Liver (tissue), 9 donors: Measurements from ENCODE around the gene EMX1. TPM values are rescaled to one million over a fixed set of nuclear protein-coding genes. Genes with fewer than 3 reads are reported as not detected.

Source experiments
- DNase-seq: peaks from one replicate; pipeline ENCODE4 v3.0.0-alpha.2; 2017; ENCODE audit warnings: low spot score
- H3K27ac ChIP-seq, 2 donors: one replicate each; pipeline ENCODE4 v1.7.0; 2013; ENCODE audit warnings: inconsistent platforms in 2 of 2, low read length in 2 of 2, control low read depth in 1 of 2, low read depth in 1 of 2, mild to moderate bottlenecking in 1 of 2
- H3K27me3 ChIP-seq, 4 donors: one replicate each; pipeline versions ENCODE4 v1.6.1 to v1.7.0; 2013; ENCODE audit warnings: low read length in 3 of 4, inconsistent platforms in 1 of 4, mild to moderate bottlenecking in 1 of 4, moderate library complexity in 1 of 4; ENCODE audit not compliant: control insufficient read depth in 4 of 4, insufficient read depth in 4 of 4
- H3K36me3 ChIP-seq, 4 donors: one replicate each; pipeline versions ENCODE4 v1.6.1 to v1.7.0; 2013; ENCODE audit warnings: low read length in 3 of 4, mild to moderate bottlenecking in 3 of 4, low read depth in 1 of 4, moderate library complexity in 1 of 4; ENCODE audit not compliant: control insufficient read depth in 4 of 4, insufficient read depth in 3 of 4
- H3K4me1 ChIP-seq, 4 donors: one replicate each; pipeline versions ENCODE4 v1.6.1 to v1.7.0; 2013; ENCODE audit warnings: low read length in 3 of 4, mild to moderate bottlenecking in 3 of 4, moderate library complexity in 1 of 4; ENCODE audit not compliant: control insufficient read depth in 4 of 4, insufficient read depth in 4 of 4
- H3K4me3 ChIP-seq, 3 donors: one replicate each; pipeline versions ENCODE4 v1.6.1 to v1.7.0; 2013; ENCODE audit warnings: low read length in 3 of 3, control low read depth in 1 of 3, low read depth in 1 of 3, mild to moderate bottlenecking in 1 of 3
- H3K9ac ChIP-seq, 2 donors: one replicate each; pipeline ENCODE4 v1.7.0; 2013; ENCODE audit warnings: low read length in 2 of 2, mild to moderate bottlenecking in 2 of 2, moderate library complexity in 2 of 2, control low read depth in 1 of 2, low read depth in 1 of 2
- H3K9me3 ChIP-seq, 4 donors: one replicate each; pipeline versions ENCODE4 v1.6.1 to v1.7.0; 2013; ENCODE audit warnings: low read length in 3 of 4; ENCODE audit not compliant: control insufficient read depth in 4 of 4
- EGR1 ChIP-seq, 2 donors: IDR thresholded peaks; 2 replicates each; pipeline ENCODE4 v1.6.1; 2016 to 2018; ENCODE audit warnings: antibody characterized with exemption in 2 of 2, low read depth in 2 of 2
- FOXA1 ChIP-seq: IDR thresholded peaks from 2 replicates; pipeline ENCODE4 v1.6.1; 2016; ENCODE audit warnings: antibody characterized with exemption
- HNF4A ChIP-seq, 2 donors: conservative IDR thresholded peaks; 2 replicates each; pipeline ENCODE4 v1.6.1; 2016; ENCODE audit warnings: antibody characterized with exemption in 2 of 2, mild to moderate bottlenecking in 2 of 2
- HNF4G ChIP-seq: IDR thresholded peaks from 2 replicates; pipeline ENCODE4 v1.6.1; 2016; ENCODE audit warnings: antibody characterized with exemption
- JUND ChIP-seq, 2 donors: IDR thresholded peaks; 2 replicates each; pipeline ENCODE4 v1.6.1; 2016; ENCODE audit warnings: antibody characterized with exemption in 2 of 2
- RAD21 ChIP-seq, 2 donors: IDR thresholded peaks; 2 replicates each; pipeline ENCODE4 v1.6.1; 2016; ENCODE audit warnings: antibody characterized with exemption in 2 of 2, mild to moderate bottlenecking in 2 of 2
- RXRA ChIP-seq, 2 donors: IDR thresholded peaks; 2 replicates each; pipeline ENCODE4 v1.6.1; 2017 to 2018; ENCODE audit warnings: antibody characterized with exemption in 2 of 2, mild to moderate bottlenecking in 1 of 2
- SP1 ChIP-seq: IDR thresholded peaks from 2 replicates; pipeline ENCODE4 v1.6.1; 2018; ENCODE audit warnings: antibody characterized with exemption, mild to moderate bottlenecking
- TAF1 ChIP-seq: conservative IDR thresholded peaks from 2 replicates; pipeline ENCODE4 v1.6.1; 2016; ENCODE audit warnings: antibody characterized with exemption, mild to moderate bottlenecking
- YY1 ChIP-seq: IDR thresholded peaks from 2 replicates; pipeline ENCODE4 v1.6.1; 2016; ENCODE audit warnings: antibody characterized with exemption, mild to moderate bottlenecking
- WGBS: extraction: QIAGEN DNeasy Blood & Tissue Kit; methylation state at CpG from one replicate; pipeline ENCODE4 v1.1.7; 2013; 5-methylcytosine and 5-hydroxymethylcytosine counted together
- polyA plus RNA-seq, 2 donors: library from polyadenylated mRNA; stranded (reverse) in 1 of 2; unstranded in 1 of 2; fragments of 200-250 nt in 1 of 2; fragments of >200 nt in 1 of 2; fragmentation: Nextera tagmentation in 1 of 2; extraction: Ambion mirVana in 1 of 2; gene quantifications; one replicate each; pipeline versions ENCODE4 v1.2.1 to v1.2.3, GENCODE V29; 2013 to 2015
- total RNA-seq, 2 donors: library from RNA; depleted of rRNA; stranded (reverse); fragments of >200 nt; gene quantifications; one replicate each; pipeline ENCODE4 v1.2.3, GENCODE V29; 2014
- TF ChIP-seq, protein P1 (sequence below): fragments of 150-350 bp; IDR thresholded peaks from 2 replicates; pipeline ENCODE4 v1.5.1; 2017; ENCODE audit warnings: improper control_type of control experiment, low read depth, low read length; ENCODE audit not compliant: missing input control
- TF ChIP-seq, protein P2 (sequence below): IDR thresholded peaks from 2 replicates; pipeline ENCODE4 v1.6.1; 2016; ENCODE audit warnings: antibody characterized with exemption
- TF ChIP-seq, protein P3 (sequence below): IDR thresholded peaks from 2 replicates; pipeline ENCODE4 v1.6.1; 2016; ENCODE audit warnings: antibody characterized with exemption
- TF ChIP-seq, protein P4 (sequence below): IDR thresholded peaks from 2 replicates; pipeline ENCODE4 v1.6.1; 2016; ENCODE audit warnings: antibody characterized with exemption
- donor health status: healthy.
- donor health status: healthy.
- donor health status: healthy.
- donor health status: healthy.
- donor health status: healthy.

The EMX1 gene
- total and polyA plus RNA-seq, 4 donors = 0.06 to 0.18 (median 0.08) TPM; not detected in 1

DNA sequence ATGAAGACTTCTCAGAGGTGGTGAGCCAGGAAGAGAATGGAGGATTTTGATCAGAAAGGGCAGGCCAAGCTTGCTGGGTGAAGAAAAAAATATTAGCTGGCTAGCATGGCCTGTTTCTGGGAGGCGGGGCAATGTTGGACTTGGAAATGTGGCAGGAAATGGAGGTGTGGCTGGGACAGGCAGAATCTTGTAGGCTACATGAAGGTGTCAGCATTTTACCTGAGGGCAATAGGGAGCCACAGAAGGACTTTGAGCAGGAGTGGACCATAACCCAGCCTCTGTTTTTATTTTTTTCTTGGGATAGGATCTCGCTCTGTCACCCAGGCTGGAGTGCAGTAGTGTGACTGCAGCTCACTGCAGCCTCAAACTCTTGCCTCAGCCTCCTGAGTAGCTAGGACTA, 31.7 kb downstream of the EMX1 start (continued):
- TF ChIP-seq TAF1 = no peak

DNA sequence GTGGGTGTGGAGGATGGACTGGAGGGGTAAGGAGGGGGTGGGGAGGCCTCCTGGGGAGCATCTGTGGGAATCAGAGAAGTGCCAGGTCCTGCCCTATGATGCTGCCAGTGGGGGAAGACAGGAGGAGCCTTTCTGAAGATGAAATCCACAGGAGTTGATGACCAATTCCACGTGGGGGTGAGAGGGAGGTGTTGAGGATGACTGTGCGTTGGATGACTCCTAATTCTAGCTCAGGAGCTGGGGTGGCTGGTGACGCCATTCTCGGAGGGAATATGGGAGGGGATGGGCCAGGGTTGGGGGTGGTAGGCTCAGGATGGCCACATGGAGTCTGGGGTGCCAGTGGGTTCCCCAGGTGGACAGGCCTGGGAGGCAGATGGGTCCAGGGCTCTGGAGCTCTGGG, 32.3 kb downstream of the EMX1 start:
- Histone ChIP-seq H3K9me3 (no peaks in the 10 kb centered on the region), H3K27ac (no peak overlapping the region), H3K36me3 (peaks cover 0 to 16% (median 10%) of the 10 kb centered on the region in 4 donors), H3K4me1 (no peaks in the 10 kb centered on the region), H3K9ac (no peak overlapping the region), H3K4me3 (no peak overlapping the region), H3K27me3 (no peaks in the 10 kb centered on the region)
- DNase-seq = no peak
- WGBS = 94% methylated on average over 4 of the region's 4 CpGs
- no peak for TF ChIP-seq HNF4A (conservative IDR thresholded peaks at IDR 0.05)
- TF ChIP-seq JUND (IDR thresholded peaks at IDR 0.05) = no peak
- no peak for TF ChIP-seq HNF4G
- TF ChIP-seq FOXA1 = no peak
- TF ChIP-seq SP1 = no peak

DNA sequence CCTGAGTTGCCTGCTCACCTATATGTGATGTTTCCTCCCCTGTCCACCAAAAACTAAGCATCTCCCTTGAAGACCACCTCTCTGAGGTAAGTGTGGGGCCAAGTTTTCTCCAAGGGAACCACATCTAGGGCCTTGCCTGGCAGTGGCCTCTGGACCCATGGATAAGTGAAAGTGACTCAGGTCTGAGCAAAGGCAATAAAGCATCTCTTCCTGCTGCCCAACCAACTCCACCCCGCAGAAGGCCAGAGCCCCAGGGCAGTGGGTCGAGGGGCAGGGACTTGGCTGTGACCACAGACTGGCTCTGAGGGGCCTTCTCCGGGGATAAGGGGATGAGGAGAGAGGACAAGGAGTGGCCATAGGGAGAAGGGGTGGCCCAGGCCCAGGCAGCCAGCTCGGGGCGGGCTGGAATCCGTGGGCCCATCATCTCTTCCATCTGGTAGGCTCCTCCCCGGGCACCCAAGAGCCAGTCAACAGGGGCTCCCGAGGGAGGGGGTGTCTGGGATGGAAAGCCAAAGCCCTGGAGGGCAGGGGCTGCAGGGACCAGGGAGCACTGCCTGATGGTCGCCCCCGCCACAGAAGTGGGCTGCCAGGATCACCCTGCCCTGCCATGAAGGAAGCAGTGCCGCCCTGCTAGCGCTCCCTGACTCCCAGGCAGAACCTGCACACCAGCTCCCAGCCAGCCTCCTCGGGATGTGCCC, 33.4 kb downstream of the EMX1 start:
- DNase-seq = no peak
- no peak overlapping the region for H3K9ac ChIP-seq
- H3K27ac ChIP-seq = no peak overlapping the region
- no peaks in the 10 kb centered on the region for H3K27me3 ChIP-seq
- no peaks in the 10 kb centered on the region for H3K4me1 ChIP-seq
- H3K9me3 ChIP-seq = no peaks in the 10 kb centered on the region
- no peak overlapping the region for H3K4me3 ChIP-seq
- 94% methylated on average over 13 of the region's 13 CpGs for WGBS
- peaks cover 2 to 13% (median 9%) of the 10 kb centered on the region in 4 donors for H3K36me3 ChIP-seq
- TF ChIP-seq HNF4A (conservative IDR thresholded peaks at IDR 0.05) = no peak
- no peak for TF ChIP-seq RAD21 (IDR thresholded peaks at IDR 0.05)
- no peak for TF ChIP-seq SP1
- TF ChIP-seq, protein P1, sequence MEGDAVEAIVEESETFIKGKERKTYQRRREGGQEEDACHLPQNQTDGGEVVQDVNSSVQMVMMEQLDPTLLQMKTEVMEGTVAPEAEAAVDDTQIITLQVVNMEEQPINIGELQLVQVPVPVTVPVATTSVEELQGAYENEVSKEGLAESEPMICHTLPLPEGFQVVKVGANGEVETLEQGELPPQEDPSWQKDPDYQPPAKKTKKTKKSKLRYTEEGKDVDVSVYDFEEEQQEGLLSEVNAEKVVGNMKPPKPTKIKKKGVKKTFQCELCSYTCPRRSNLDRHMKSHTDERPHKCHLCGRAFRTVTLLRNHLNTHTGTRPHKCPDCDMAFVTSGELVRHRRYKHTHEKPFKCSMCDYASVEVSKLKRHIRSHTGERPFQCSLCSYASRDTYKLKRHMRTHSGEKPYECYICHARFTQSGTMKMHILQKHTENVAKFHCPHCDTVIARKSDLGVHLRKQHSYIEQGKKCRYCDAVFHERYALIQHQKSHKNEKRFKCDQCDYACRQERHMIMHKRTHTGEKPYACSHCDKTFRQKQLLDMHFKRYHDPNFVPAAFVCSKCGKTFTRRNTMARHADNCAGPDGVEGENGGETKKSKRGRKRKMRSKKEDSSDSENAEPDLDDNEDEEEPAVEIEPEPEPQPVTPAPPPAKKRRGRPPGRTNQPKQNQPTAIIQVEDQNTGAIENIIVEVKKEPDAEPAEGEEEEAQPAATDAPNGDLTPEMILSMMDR = no peak

DNA sequence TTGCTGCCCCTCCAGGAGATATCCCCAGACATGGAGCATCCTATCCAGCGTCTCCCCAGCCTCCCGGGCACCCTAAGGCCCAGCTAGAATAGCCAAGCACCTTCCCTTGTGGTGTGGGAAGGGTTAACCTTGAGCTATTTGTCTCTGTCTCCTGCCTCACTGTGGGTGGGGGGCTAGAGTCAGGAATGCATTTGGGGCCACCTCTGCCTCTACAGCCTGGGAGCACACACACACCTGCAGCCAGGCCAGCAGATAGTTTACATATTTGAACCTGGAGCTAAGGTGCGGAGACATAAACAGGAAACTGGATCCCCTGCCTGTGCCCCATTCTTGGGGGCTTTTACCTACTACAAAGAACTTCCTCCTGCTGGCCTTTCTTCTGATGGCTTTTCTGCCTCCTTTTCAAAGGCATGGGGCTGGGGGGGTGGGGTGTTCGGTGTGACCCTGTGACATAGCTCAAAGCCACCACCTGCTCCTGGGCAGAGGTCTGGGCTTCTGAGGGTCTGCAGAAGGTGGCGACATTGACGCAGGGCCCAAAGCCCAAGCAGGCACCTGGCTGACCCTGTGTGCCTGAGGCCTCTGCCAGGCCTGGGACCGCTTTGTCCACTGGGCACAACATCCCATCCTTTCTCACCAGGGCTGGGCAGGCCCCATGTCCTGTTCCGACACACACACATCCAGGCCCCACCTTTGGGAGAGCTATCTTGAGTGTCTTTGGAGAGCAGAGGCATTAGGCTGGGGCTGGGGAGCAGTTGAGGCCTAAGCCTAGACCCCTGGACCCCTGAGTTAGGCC, 34.2 kb downstream of the EMX1 start:
- TF ChIP-seq RAD21 (IDR thresholded peaks at IDR 0.05) (no peak), RXRA (IDR thresholded peaks at IDR 0.05) (no peak), FOXA1 (no peak), HNF4G (no peak), EGR1 (IDR thresholded peaks at IDR 0.05; ENCODE audit: low read depth in 2 of 2) (no peak), YY1 (no peak), SP1 (no peak), TAF1 (no peak)
- TF ChIP-seq, protein P2, sequence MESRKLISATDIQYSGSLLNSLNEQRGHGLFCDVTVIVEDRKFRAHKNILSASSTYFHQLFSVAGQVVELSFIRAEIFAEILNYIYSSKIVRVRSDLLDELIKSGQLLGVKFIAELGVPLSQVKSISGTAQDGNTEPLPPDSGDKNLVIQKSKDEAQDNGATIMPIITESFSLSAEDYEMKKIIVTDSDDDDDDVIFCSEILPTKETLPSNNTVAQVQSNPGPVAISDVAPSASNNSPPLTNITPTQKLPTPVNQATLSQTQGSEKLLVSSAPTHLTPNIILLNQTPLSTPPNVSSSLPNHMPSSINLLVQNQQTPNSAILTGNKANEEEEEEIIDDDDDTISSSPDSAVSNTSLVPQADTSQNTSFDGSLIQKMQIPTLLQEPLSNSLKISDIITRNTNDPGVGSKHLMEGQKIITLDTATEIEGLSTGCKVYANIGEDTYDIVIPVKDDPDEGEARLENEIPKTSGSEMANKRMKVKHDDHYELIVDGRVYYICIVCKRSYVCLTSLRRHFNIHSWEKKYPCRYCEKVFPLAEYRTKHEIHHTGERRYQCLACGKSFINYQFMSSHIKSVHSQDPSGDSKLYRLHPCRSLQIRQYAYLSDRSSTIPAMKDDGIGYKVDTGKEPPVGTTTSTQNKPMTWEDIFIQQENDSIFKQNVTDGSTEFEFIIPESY = no peak
- TF ChIP-seq, protein P1 = no peak
- TF ChIP-seq, protein P3, sequence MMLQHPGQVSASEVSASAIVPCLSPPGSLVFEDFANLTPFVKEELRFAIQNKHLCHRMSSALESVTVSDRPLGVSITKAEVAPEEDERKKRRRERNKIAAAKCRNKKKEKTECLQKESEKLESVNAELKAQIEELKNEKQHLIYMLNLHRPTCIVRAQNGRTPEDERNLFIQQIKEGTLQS = no peak
- TF ChIP-seq, protein P4, sequence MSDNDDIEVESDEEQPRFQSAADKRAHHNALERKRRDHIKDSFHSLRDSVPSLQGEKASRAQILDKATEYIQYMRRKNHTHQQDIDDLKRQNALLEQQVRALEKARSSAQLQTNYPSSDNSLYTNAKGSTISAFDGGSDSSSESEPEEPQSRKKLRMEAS = no peak
- DNase-seq = no peak
- Histone ChIP-seq H3K27ac (no peak overlapping the region), H3K4me3 (no peak overlapping the region), H3K4me1 (no peaks in the 10 kb centered on the region), H3K36me3 (peaks cover 6 to 19% (median 11%) of the 10 kb centered on the region in 4 donors), H3K27me3 (no peaks in the 10 kb centered on the region), H3K9ac (no peak overlapping the region), H3K9me3 (no peaks in the 10 kb centered on the region)
- 95% methylated on average over 8 of the region's 8 CpGs for WGBS
